Testis (tissue), 3 donors: ENCODE results near the gene OR52E5. TPM values are rescaled to one million over a fixed set of nuclear protein-coding genes. Genes with fewer than 3 reads are reported as not detected.

Source experiments
- DNase-seq: peaks from one replicate; pipeline ENCODE4 v3.0.0-alpha.2; 2019
- H3K27ac ChIP-seq, 2 donors: fragments of 200-600 bp; sonication (generic); one replicate each; pipeline ENCODE4 v1.5.1; 2019
- H3K27me3 ChIP-seq: fragments of 200-600 bp; sonication (generic); one replicate; pipeline ENCODE4 v1.5.1; 2019
- H3K36me3 ChIP-seq: fragments of 200-600 bp; sonication (generic); one replicate; pipeline ENCODE4 v1.5.1; 2017; ENCODE audit warnings: low read depth; ENCODE audit errors: missing control alignments
- H3K4me1 ChIP-seq: fragments of 200-600 bp; sonication (generic); one replicate; pipeline ENCODE4 v1.5.1; 2019
- H3K4me3 ChIP-seq, 2 donors: fragments of 200-600 bp; sonication (generic); one replicate each; pipeline ENCODE4 v1.5.1; 2017 to 2019
- H3K9me3 ChIP-seq: fragments of 200-600 bp; sonication (generic); one replicate; pipeline ENCODE4 v1.5.1; 2017
- CTCF ChIP-seq, 3 experiments: fragments of 450-650 bp in 2 of 3; fragments of 200-600 bp in 1 of 3; sonication (generic) in 1 of 3; IDR thresholded peaks; one replicate each; pipeline ENCODE4 v1.5.1; 2016 to 2019; ENCODE audit warnings: antibody characterized with exemption in 3 of 3, mild to moderate bottlenecking in 2 of 3, moderate library complexity in 1 of 3
- POLR2A ChIP-seq: fragments of 450-650 bp; IDR thresholded peaks from one replicate; pipeline ENCODE4 v1.6.1; 2017; ENCODE audit warnings: antibody characterized with exemption, mild to moderate bottlenecking, moderate library complexity
- WGBS, 2 donors: methylation state at CpG; one replicate each; pipeline ENCODE4 v1.1.5; 2018; 5-methylcytosine and 5-hydroxymethylcytosine counted together
- intact Hi-C: fragments of 100-400 bp; cut with DNase I; formaldehyde crosslinking; loops from one replicate; pipeline ENCODE4 v1.15.1; 2023; ENCODE audit warnings: low total_unique reads
- polyA plus RNA-seq: library from polyadenylated mRNA; stranded (reverse); fragments of 350-450 nt; fragmentation: Illumina TruSeq; extraction: RNeasy Lipid Tissue Mini Kit (QIAGEN cat#74804); gene quantifications from one replicate; pipeline ENCODE4 v1.2.3, GENCODE V29; 2014; ENCODE audit warnings: low read depth, low replicate concordance; ENCODE audit not compliant: insufficient read depth
- total RNA-seq, 2 donors: library from RNA; depleted of rRNA; stranded (reverse); fragments of >200 nt; gene quantifications; one replicate each; pipeline ENCODE4 v1.2.3, GENCODE V29; 2016

OR52E5 gene
- total and polyA plus RNA-seq, 3 donors from 2014 or later, result not detected

- no peak for DNase-seq
- no peak overlapping the region for H3K27ac ChIP-seq
- 92 to 95% methylated on average over 19 of the region's 19 CpGs for WGBS, 2 donors
- no peaks in the 10 kb centered on the region for H3K27me3 ChIP-seq
- no peaks in the 10 kb centered on the region for H3K9me3 ChIP-seq
- TF ChIP-seq CTCF (IDR thresholded peaks at IDR 0.05) (no peak), POLR2A (no peak)
- no peaks in the 10 kb centered on the region for H3K36me3 ChIP-seq
- intact Hi-C loops, result no loop called here
- H3K4me3 ChIP-seq, result no peak overlapping the region
- H3K4me1 ChIP-seq, result no peaks in the 10 kb centered on the region
Observed at GRCh38 chr11:5930614-5931013, 37.6 kb downstream of the OR52E5 start.

GRCh38 chr11:5931061-5931460 is 38.1 kb downstream of the OR52E5 start:
- intact Hi-C loops, result no loop called here
- Histone ChIP-seq H3K36me3 (no peaks in the 10 kb centered on the region), H3K9me3 (no peaks in the 10 kb centered on the region), H3K27ac (no peak overlapping the region), H3K4me3 (no peak overlapping the region), H3K4me1 (no peaks in the 10 kb centered on the region), H3K27me3 (no peaks in the 10 kb centered on the region)
- WGBS, 2 donors, result 93 to 96% methylated on average over 8 of the region's 8 CpGs
- TF ChIP-seq CTCF (IDR thresholded peaks at IDR 0.05) (no peak), POLR2A (no peak)
- no peak for DNase-seq

GRCh38 chr11:5932671-5933070 is 39.7 kb downstream of the OR52E5 start:
- Histone ChIP-seq H3K4me1 (no peaks in the 10 kb centered on the region), H3K36me3 (no peaks in the 10 kb centered on the region), H3K27ac (no peak overlapping the region), H3K9me3 (no peaks in the 10 kb centered on the region), H3K27me3 (no peaks in the 10 kb centered on the region), H3K4me3 (no peak overlapping the region)
- no peak for DNase-seq
- intact Hi-C loops, result no loop called here
- no peak for TF ChIP-seq POLR2A
- no peak for TF ChIP-seq CTCF (IDR thresholded peaks at IDR 0.05)
- 92 to 95% methylated on average over 11 of the region's 11 CpGs for WGBS, 2 donors

- intact Hi-C loops, result no loop called here
- H3K27ac ChIP-seq, result no peak overlapping the region
- no peaks in the 10 kb centered on the region for H3K4me1 ChIP-seq
- no peaks in the 10 kb centered on the region for H3K9me3 ChIP-seq
- DNase-seq, result no peak
- H3K27me3 ChIP-seq, result no peaks in the 10 kb centered on the region
- H3K4me3 ChIP-seq, result no peak overlapping the region
- TF ChIP-seq POLR2A (no peak), CTCF (IDR thresholded peaks at IDR 0.05) (no peak)
- WGBS, 2 donors, result 96% methylated on average over 10 of the region's 10 CpGs
- H3K36me3 ChIP-seq, result no peaks in the 10 kb centered on the region
Observed at GRCh38 chr11:5933116-5933515, 40.1 kb downstream of the OR52E5 start.

- TF ChIP-seq CTCF (IDR thresholded peaks at IDR 0.05), result no peak
- TF ChIP-seq POLR2A, result no peak
- 71 to 83% methylated on average over 38 to 39 of the region's 39 CpGs for WGBS, 2 donors
- Histone ChIP-seq H3K36me3 (no peaks in the 10 kb centered on the region), H3K27ac (no peak overlapping the region), H3K4me3 (peak overlapping the region; percentile 37 to 41), H3K4me1 (no peaks in the 10 kb centered on the region), H3K27me3 (no peaks in the 10 kb centered on the region), H3K9me3 (no peaks in the 10 kb centered on the region)
- intact Hi-C loops, result no loop called here
- peak; percentile 56 for DNase-seq
Observed at GRCh38 chr11:5937868-5938602, 45.0 kb downstream of the OR52E5 start.
